OCI-LY1 (cell line): ENCODE data around the gene ARHGEF33.

Experiments
- H2AFZ ChIP-seq: fragments of 200-600 bp; sonication (generic), shearing (Covaris generic); 2 replicates; pipeline ENCODE4 v1.6.0; 2014; ENCODE audit warnings: antibody characterized with exemption, mild to moderate bottlenecking, low read length
- H3F3A ChIP-seq: fragments of 200-600 bp; sonication (generic), shearing (Covaris generic); 2 replicates; pipeline ENCODE4 v1.6.0; 2014; ENCODE audit warnings: mild to moderate bottlenecking, antibody characterized with exemption, low read length, moderate library complexity; ENCODE audit not compliant: insufficient read depth
- H3K27ac ChIP-seq: fragments of 200-600 bp; sonication (generic); 2 replicates; pipeline ENCODE4 v1.5.1; 2014; ENCODE audit warnings: low read length, mixed run types, mild to moderate bottlenecking, low read depth; ENCODE audit not compliant: poor library complexity, severe bottlenecking
- H3K27me3 ChIP-seq: fragments of 200-600 bp; sonication (generic); 2 replicates; pipeline ENCODE4 v1.6.0; 2014; ENCODE audit warnings: antibody characterized with exemption, mild to moderate bottlenecking, low read length, moderate library complexity; ENCODE audit not compliant: insufficient read depth
- H3K36me3 ChIP-seq: fragments of 200-600 bp; sonication (generic); 2 replicates; pipeline ENCODE4 v1.6.1; 2014; ENCODE audit warnings: mild to moderate bottlenecking, antibody characterized with exemption, low read length, moderate library complexity, mixed read lengths; ENCODE audit not compliant: insufficient read depth
- H3K4me1 ChIP-seq: fragments of 200-600 bp; sonication (generic); 2 replicates; pipeline ENCODE4 v1.5.1; 2014; ENCODE audit warnings: mild to moderate bottlenecking, low read length, moderate library complexity; ENCODE audit not compliant: insufficient read depth, severe bottlenecking
- H3K4me2 ChIP-seq: fragments of 200-600 bp; sonication (generic), shearing (Covaris generic); 2 replicates; pipeline ENCODE4 v1.6.1; 2014; ENCODE audit warnings: low read length
- H3K4me3 ChIP-seq: fragments of 200-600 bp; sonication (generic); 2 replicates; pipeline ENCODE4 v1.5.1; 2014; ENCODE audit warnings: low read length, low read depth, mild to moderate bottlenecking, mixed read lengths; ENCODE audit not compliant: poor library complexity, severe bottlenecking
- H3K79me2 ChIP-seq: fragments of 200-600 bp; shearing (Covaris generic); 2 replicates; pipeline ENCODE4 v1.6.1; 2016; ENCODE audit warnings: mixed run types, low read length, mixed read lengths; ENCODE audit not compliant: insufficient read depth
- H3K9ac ChIP-seq: fragments of 200-600 bp; sonication (generic), shearing (Covaris generic); 2 replicates; pipeline ENCODE4 v1.6.1; 2014; ENCODE audit warnings: mild to moderate bottlenecking, low read length, mixed read lengths
- H3K9me2 ChIP-seq: fragments of 200-600 bp; sonication (generic), shearing (Covaris generic); 2 replicates; pipeline ENCODE4 v1.6.1; 2014; ENCODE audit warnings: low read depth, mild to moderate bottlenecking, low read length, mixed read lengths
- H3K9me3 ChIP-seq: fragments of 200-600 bp; shearing (Covaris generic); 2 replicates; pipeline ENCODE4 v1.6.1; 2014; ENCODE audit warnings: low read length, mixed read lengths
- H4K20me1 ChIP-seq: fragments of 200-600 bp; sonication (generic), shearing (Covaris generic); 2 replicates; pipeline ENCODE4 v1.6.0; 2016; ENCODE audit warnings: mild to moderate bottlenecking, low read length; ENCODE audit not compliant: insufficient read depth
- EZH2 ChIP-seq: fragments of 200-600 bp; sonication (generic), shearing (Covaris generic); IDR thresholded peaks from 2 replicates; pipeline ENCODE4 v1.8.0; 2017; ENCODE audit warnings: borderline replicate concordance, mixed run types, mild to moderate bottlenecking, antibody characterized with exemption, low read length, moderate library complexity, mixed read lengths
- TF ChIP-seq, protein P1 (sequence below): fragments of 200-600 bp; sonication (generic), shearing (Covaris generic); IDR thresholded peaks from 2 replicates; pipeline ENCODE4 v1.5.1; 2017; ENCODE audit warnings: mild to moderate bottlenecking, antibody characterized with exemption, low read length, moderate library complexity, mixed read lengths

ARHGEF33 gene

DNA sequence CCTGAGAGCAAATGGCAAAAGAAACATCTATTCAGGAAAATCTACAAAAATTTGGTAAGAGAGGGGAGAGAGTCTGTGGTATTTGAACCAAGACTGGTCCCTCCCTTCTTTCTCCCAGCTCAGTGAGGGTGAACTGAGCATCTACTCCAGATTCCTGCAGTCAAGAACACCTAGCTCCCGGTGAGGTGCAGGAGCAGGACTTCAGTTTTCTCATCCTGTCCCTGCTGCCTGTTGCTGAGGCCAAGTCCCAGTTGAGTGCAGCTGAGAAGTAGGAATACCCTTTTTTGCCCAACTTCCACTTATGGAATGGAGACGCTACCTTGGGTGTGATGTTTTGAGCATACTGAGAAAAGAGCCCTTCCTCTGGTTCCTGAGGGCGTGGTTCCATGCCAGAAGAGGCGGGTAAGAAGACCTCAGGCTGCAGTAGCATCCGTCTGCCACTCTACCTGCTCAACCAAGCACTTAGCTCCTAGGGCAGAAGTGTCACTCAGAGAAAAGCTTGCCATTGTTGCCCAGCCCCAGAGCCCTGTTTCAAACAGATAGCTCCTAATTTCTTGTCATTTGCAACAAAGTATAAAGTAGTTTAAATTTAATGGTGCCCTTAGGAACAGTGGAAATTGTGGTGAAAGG lies 118.3 kb downstream of the ARHGEF33 start:
- Histone ChIP-seq H3K79me2 (no peaks in the 10 kb centered on the region), H3K36me3 (peaks cover 76% of the 10 kb centered on the region), H4K20me1 (no peaks in the 10 kb centered on the region), H2AFZ (no peak overlapping the region), H3K9me3 (no peaks in the 10 kb centered on the region), H3F3A (no peaks in the 10 kb centered on the region; the same call in 1 of the 2 replicates), H3K4me3 (no peak overlapping the region), H3K27ac (peak overlapping the region; percentile 65), H3K4me1 (peaks cover 16% of the 10 kb centered on the region), H3K27me3 (no peaks in the 10 kb centered on the region), H3K4me2 (no peak overlapping the region), H3K9me2 (no peaks in the 10 kb centered on the region), H3K9ac (no peak overlapping the region)
- TF ChIP-seq, protein P1, sequence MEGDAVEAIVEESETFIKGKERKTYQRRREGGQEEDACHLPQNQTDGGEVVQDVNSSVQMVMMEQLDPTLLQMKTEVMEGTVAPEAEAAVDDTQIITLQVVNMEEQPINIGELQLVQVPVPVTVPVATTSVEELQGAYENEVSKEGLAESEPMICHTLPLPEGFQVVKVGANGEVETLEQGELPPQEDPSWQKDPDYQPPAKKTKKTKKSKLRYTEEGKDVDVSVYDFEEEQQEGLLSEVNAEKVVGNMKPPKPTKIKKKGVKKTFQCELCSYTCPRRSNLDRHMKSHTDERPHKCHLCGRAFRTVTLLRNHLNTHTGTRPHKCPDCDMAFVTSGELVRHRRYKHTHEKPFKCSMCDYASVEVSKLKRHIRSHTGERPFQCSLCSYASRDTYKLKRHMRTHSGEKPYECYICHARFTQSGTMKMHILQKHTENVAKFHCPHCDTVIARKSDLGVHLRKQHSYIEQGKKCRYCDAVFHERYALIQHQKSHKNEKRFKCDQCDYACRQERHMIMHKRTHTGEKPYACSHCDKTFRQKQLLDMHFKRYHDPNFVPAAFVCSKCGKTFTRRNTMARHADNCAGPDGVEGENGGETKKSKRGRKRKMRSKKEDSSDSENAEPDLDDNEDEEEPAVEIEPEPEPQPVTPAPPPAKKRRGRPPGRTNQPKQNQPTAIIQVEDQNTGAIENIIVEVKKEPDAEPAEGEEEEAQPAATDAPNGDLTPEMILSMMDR: no peak
- TF ChIP-seq EZH2: no peak

DNA sequence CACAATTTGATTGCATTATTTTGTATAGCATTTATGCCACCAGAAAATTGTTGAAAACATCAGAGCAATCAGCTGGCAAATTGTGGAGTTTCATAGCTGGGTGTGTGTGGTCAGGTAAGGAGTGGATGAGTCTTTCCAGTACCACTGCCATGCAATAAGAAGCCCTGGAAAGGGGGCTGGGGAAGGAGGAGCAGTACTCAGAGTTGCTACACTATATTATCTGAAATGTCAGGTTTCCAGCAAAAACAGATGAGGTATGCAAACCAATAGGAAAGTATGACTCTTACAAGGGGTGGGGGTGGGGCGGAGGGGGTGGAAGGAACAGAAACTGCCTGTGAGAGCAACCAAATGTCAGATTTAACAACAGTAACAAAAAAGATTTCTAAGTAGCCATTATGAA lies 119.0 kb downstream of the ARHGEF33 start:
- H3K4me3 ChIP-seq: no peak overlapping the region
- no peaks in the 10 kb centered on the region for H3K9me2 ChIP-seq
- H3F3A ChIP-seq: no peaks in the 10 kb centered on the region; the same call in 1 of the 2 replicates
- no peaks in the 10 kb centered on the region for H3K79me2 ChIP-seq
- no peak overlapping the region for H2AFZ ChIP-seq
- H3K9ac ChIP-seq: no peak overlapping the region
- peaks cover 74% of the 10 kb centered on the region for H3K36me3 ChIP-seq
- H3K4me2 ChIP-seq: no peak overlapping the region
- no peaks in the 10 kb centered on the region for H4K20me1 ChIP-seq
- TF ChIP-seq, protein P1: no peak
- TF ChIP-seq EZH2: no peak
- no peaks in the 10 kb centered on the region for H3K27me3 ChIP-seq
- H3K4me1 ChIP-seq: peaks cover 16% of the 10 kb centered on the region
- peak overlapping the region; percentile 65 for H3K27ac ChIP-seq
- H3K9me3 ChIP-seq: no peaks in the 10 kb centered on the region

DNA sequence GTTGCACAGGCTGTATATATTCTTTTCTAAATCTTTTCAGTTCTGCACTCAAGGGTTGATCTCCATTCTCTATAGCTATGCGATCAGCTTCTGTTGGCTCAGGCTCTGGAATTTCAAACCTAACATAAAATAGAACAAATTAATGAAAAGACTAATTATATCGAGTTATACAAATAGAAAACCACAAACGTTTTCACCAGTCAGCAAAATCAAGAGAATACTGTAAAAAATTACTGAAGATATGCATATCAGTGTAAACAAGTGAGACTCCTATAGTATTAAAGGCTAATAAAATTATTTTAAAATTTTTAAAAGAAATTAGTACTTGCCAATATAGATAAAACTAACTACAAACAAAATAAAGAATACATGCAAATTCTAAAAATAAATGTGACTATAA lies 124.2 kb downstream of the ARHGEF33 start:
- H3K27ac ChIP-seq: no peak overlapping the region
- peaks cover 4% of the 10 kb centered on the region for H3K4me1 ChIP-seq
- no peaks in the 10 kb centered on the region for H3K9me3 ChIP-seq
- no peaks in the 10 kb centered on the region for H3K27me3 ChIP-seq
- no peak overlapping the region for H3K4me3 ChIP-seq
- TF ChIP-seq, protein P1: no peak
- no peak for TF ChIP-seq EZH2
- H3K9me2 ChIP-seq: no peaks in the 10 kb centered on the region
- no peak overlapping the region for H3K4me2 ChIP-seq
- no peak overlapping the region for H3K9ac ChIP-seq
- H3K36me3 ChIP-seq: peaks cover 37% of the 10 kb centered on the region
- no peaks in the 10 kb centered on the region for H3F3A ChIP-seq
- H2AFZ ChIP-seq: no peak overlapping the region
- H3K79me2 ChIP-seq: no peaks in the 10 kb centered on the region
- H4K20me1 ChIP-seq: no peaks in the 10 kb centered on the region
